GM23338 (cell line): ENCODE results near the gene NAA20. TPM values are rescaled to one million over a fixed set of nuclear protein-coding genes. Genes with fewer than 3 reads are reported as not detected.

Source experiments
- ATAC-seq: fragments of 200-7000 bp; cut with Tn5 transposase; 3 replicates; pipeline ENCODE4 v1.9.1; 2020
- DNase-seq: peaks from one replicate; pipeline ENCODE4 v3.0.0-alpha.2; 2015; ENCODE audit warnings: low spot score
- H2AFZ ChIP-seq: fragments of 200-600 bp; sonication (generic); 2 replicates; pipeline ENCODE4 v1.8.0; 2016; ENCODE audit warnings: antibody characterized with exemption, mild to moderate bottlenecking, moderate library complexity
- H3F3A ChIP-seq: fragments of 200-600 bp; sonication (generic); replicated peaks from 2 replicates; pipeline ENCODE4 v1.8.0; 2017; ENCODE audit warnings: antibody characterized with exemption, mixed run types, low read depth
- H3K27ac ChIP-seq: fragments of 200-600 bp; sonication (generic); 2 replicates; pipeline ENCODE4 v1.6.1; 2016; ENCODE audit warnings: low read depth
- H3K27me3 ChIP-seq: fragments of 200-600 bp; sonication (generic); 2 replicates; pipeline ENCODE4 v1.8.0; 2016; ENCODE audit warnings: mild to moderate bottlenecking, mixed run types, moderate library complexity; ENCODE audit not compliant: insufficient read depth
- H3K36me3 ChIP-seq: fragments of 200-600 bp; sonication (generic); 2 replicates; pipeline ENCODE4 v1.8.0; 2016; ENCODE audit warnings: mild to moderate bottlenecking; ENCODE audit not compliant: insufficient read depth
- H3K4me1 ChIP-seq: fragments of 200-600 bp; sonication (generic); 2 replicates; pipeline ENCODE4 v1.8.0; 2016; ENCODE audit warnings: mild to moderate bottlenecking, moderate library complexity; ENCODE audit not compliant: insufficient read depth
- H3K4me2 ChIP-seq: fragments of 200-600 bp; sonication (generic); 2 replicates; pipeline ENCODE4 v1.7.1; 2017; ENCODE audit warnings: mixed run types
- H3K4me3 ChIP-seq: fragments of 200-600 bp; sonication (generic); 2 replicates; pipeline ENCODE4 v1.6.1; 2016; ENCODE audit warnings: mixed run types
- H3K79me2 ChIP-seq: fragments of 200-600 bp; sonication (generic); replicated peaks from 2 replicates; pipeline ENCODE4 v1.8.0; 2017; ENCODE audit warnings: mild to moderate bottlenecking; ENCODE audit not compliant: insufficient read depth
- H3K9me2 ChIP-seq: fragments of 200-600 bp; sonication (generic); 2 replicates; pipeline ENCODE4 v1.8.0; 2017; ENCODE audit not compliant: insufficient read depth
- H4K20me1 ChIP-seq: fragments of 200-600 bp; sonication (generic); replicated peaks from 2 replicates; pipeline ENCODE4 v1.8.0; 2017; ENCODE audit warnings: mild to moderate bottlenecking; ENCODE audit not compliant: insufficient read depth
- H3K27ac Mint-ChIP-seq: 2 replicates; pipeline ENCODE4 v1.8.0; 2020; ENCODE audit warnings: inconsistent platforms, mild to moderate bottlenecking, moderate library complexity, mixed read lengths
- H3K27me3 Mint-ChIP-seq: 3 replicates; pipeline ENCODE4 v1.8.0; 2022; ENCODE audit warnings: low read depth, mild to moderate bottlenecking, moderate library complexity, mixed read lengths, inconsistent platforms; ENCODE audit not compliant: insufficient read depth, poor library complexity
- H3K36me3 Mint-ChIP-seq: 3 replicates; pipeline ENCODE4 v1.8.0; 2021; ENCODE audit warnings: low read depth, mild to moderate bottlenecking, inconsistent platforms, moderate library complexity, mixed read lengths
- H3K4me1 Mint-ChIP-seq: 3 replicates; pipeline ENCODE4 v1.8.0; 2020; ENCODE audit warnings: mild to moderate bottlenecking, inconsistent platforms, mixed read lengths
- H3K4me3 Mint-ChIP-seq: 3 replicates; pipeline ENCODE4 v1.8.0; 2021; ENCODE audit warnings: moderate library complexity, mild to moderate bottlenecking, inconsistent platforms, mixed read lengths
- H3K9me3 Mint-ChIP-seq: 3 replicates; pipeline ENCODE4 v1.8.0; 2020; ENCODE audit warnings: moderate library complexity, mild to moderate bottlenecking, inconsistent platforms, mixed read lengths
- CREB1 ChIP-seq: fragments of 250-450 bp; sonication (Bioruptor Pico); IDR thresholded peaks from 2 replicates; pipeline ENCODE4 v1.5.0; 2020; ENCODE audit warnings: low read depth, mild to moderate bottlenecking, moderate library complexity
- EZH2phosphoT487 ChIP-seq: fragments of 200-600 bp; sonication (generic); IDR thresholded peaks from one replicate; pipeline ENCODE4 v1.8.1; 2018; ENCODE audit warnings: antibody characterized with exemption; ENCODE audit not compliant: unreplicated experiment
- NANOG ChIP-seq: IDR thresholded peaks from 2 replicates; pipeline ENCODE4 v1.6.1; 2016; ENCODE audit warnings: antibody characterized with exemption, borderline replicate concordance
- polyA plus RNA-seq: library from polyadenylated mRNA; unstranded; fragments of >200 nt; fragmentation: Nextera tagmentation; extraction: Ambion mirVana; gene quantifications from 2 replicates; pipeline ENCODE4 v1.2.1, GENCODE V29; 2016
- total RNA-seq: library from RNA; depleted of rRNA; stranded (reverse); fragments of >200 nt; shearing (Covaris generic); gene quantifications from 2 replicates; pipeline ENCODE4 v1.2.3, GENCODE V29; 2014
- TF ChIP-seq, protein P1 (sequence below): IDR thresholded peaks from one replicate; pipeline ENCODE4 v1.6.1; 2018; ENCODE audit warnings: antibody characterized with exemption; ENCODE audit not compliant: unreplicated experiment
- TF ChIP-seq, protein P2 (sequence below), 2 experiments: fragments of 200-600 bp in 1 of 2; sonication (generic) in 1 of 2; conservative IDR thresholded peaks; 2 replicates each; pipeline versions ENCODE4 v1.5.1 to v1.6.1; 2016 to 2017; ENCODE audit warnings: antibody characterized with exemption in 2 of 2, low read depth in 2 of 2, mild to moderate bottlenecking in 2 of 2, moderate library complexity in 1 of 2
- TF ChIP-seq, protein P3 (sequence below): IDR thresholded peaks from 2 replicates; pipeline ENCODE4 v1.6.1; 2016; ENCODE audit warnings: antibody characterized with exemption

Gene NAA20
- total and polyA plus RNA-seq, 2 experiments from 2014 or later, result 28.7 to 117 TPM

DNA sequence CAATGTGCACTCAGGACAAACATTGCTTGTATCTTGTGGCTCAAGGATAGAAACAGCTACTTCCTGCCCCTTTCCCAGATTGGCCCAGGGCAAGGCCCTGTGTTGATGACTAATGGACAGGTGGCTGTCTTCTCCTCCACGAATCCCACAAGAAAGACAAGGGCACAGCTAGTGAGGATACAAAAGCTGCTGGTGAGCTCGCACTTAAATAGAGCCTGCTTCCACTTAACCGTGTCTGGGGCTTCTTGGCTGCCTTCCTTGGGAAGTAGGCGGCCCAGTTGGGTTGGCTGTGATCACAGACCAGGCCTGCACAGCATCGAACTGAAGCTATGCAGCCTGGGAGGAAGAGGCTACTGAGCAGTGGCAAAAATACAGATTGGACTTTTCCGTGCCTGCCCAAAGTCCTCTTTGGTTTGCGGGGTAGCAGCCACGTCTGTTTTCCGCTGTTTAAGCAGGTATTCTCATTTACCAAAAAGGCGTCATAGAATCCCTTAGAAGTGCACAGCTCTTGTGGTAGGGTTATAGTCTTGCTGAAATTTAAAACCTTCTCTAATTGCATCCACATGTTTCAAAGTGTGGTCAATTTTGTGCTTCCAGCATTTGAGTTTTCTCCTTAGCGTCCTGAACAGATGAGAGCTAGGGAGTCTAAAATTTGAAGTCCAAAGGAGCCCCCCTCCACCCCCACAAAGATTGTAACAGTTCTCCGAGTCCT, 23.0 kb upstream of the NAA20 start:
- no peaks in the 10 kb centered on the region for H3K36me3 Mint-ChIP-seq
- no peak overlapping the region for H3K4me3 ChIP-seq
- TF ChIP-seq NANOG (no peak), EZH2phosphoT487 (no peak), CREB1 (CRISPR knock-in tag) (no peak)
- TF ChIP-seq, protein P1, sequence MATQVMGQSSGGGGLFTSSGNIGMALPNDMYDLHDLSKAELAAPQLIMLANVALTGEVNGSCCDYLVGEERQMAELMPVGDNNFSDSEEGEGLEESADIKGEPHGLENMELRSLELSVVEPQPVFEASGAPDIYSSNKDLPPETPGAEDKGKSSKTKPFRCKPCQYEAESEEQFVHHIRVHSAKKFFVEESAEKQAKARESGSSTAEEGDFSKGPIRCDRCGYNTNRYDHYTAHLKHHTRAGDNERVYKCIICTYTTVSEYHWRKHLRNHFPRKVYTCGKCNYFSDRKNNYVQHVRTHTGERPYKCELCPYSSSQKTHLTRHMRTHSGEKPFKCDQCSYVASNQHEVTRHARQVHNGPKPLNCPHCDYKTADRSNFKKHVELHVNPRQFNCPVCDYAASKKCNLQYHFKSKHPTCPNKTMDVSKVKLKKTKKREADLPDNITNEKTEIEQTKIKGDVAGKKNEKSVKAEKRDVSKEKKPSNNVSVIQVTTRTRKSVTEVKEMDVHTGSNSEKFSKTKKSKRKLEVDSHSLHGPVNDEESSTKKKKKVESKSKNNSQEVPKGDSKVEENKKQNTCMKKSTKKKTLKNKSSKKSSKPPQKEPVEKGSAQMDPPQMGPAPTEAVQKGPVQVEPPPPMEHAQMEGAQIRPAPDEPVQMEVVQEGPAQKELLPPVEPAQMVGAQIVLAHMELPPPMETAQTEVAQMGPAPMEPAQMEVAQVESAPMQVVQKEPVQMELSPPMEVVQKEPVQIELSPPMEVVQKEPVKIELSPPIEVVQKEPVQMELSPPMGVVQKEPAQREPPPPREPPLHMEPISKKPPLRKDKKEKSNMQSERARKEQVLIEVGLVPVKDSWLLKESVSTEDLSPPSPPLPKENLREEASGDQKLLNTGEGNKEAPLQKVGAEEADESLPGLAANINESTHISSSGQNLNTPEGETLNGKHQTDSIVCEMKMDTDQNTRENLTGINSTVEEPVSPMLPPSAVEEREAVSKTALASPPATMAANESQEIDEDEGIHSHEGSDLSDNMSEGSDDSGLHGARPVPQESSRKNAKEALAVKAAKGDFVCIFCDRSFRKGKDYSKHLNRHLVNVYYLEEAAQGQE, result no peak
- TF ChIP-seq, protein P2, sequence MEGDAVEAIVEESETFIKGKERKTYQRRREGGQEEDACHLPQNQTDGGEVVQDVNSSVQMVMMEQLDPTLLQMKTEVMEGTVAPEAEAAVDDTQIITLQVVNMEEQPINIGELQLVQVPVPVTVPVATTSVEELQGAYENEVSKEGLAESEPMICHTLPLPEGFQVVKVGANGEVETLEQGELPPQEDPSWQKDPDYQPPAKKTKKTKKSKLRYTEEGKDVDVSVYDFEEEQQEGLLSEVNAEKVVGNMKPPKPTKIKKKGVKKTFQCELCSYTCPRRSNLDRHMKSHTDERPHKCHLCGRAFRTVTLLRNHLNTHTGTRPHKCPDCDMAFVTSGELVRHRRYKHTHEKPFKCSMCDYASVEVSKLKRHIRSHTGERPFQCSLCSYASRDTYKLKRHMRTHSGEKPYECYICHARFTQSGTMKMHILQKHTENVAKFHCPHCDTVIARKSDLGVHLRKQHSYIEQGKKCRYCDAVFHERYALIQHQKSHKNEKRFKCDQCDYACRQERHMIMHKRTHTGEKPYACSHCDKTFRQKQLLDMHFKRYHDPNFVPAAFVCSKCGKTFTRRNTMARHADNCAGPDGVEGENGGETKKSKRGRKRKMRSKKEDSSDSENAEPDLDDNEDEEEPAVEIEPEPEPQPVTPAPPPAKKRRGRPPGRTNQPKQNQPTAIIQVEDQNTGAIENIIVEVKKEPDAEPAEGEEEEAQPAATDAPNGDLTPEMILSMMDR (conservative IDR thresholded peaks at IDR 0.05; ENCODE audit: low read depth in 2 of 2), result no peak
- TF ChIP-seq, protein P3, sequence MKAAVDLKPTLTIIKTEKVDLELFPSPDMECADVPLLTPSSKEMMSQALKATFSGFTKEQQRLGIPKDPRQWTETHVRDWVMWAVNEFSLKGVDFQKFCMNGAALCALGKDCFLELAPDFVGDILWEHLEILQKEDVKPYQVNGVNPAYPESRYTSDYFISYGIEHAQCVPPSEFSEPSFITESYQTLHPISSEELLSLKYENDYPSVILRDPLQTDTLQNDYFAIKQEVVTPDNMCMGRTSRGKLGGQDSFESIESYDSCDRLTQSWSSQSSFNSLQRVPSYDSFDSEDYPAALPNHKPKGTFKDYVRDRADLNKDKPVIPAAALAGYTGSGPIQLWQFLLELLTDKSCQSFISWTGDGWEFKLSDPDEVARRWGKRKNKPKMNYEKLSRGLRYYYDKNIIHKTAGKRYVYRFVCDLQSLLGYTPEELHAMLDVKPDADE, result no peak
- no peak overlapping the region; the same call in 1 of the 2 replicates for H3K27ac Mint-ChIP-seq
- H3K4me1 ChIP-seq, result 0 out of 2 replicates have a peak, but pooled peaks cover 9% of the 10 kb centered on the region
- H3K9me2 ChIP-seq, result no peaks in the 10 kb centered on the region
- H2AFZ ChIP-seq, result peak overlapping the region; percentile 93
- no peak overlapping the region for H3K4me3 Mint-ChIP-seq
- no peak overlapping the region for H3K27ac ChIP-seq
- H3F3A ChIP-seq, result no peaks in the 10 kb centered on the region
- ATAC-seq (no peak; the same call in 2 of the 3 replicates), DNase-seq (no peak)
- no peak overlapping the region for H3K4me2 ChIP-seq
- no peaks in the 10 kb centered on the region for H3K36me3 ChIP-seq
- no peaks in the 10 kb centered on the region for H3K79me2 ChIP-seq
- H3K27me3 ChIP-seq, result no peaks in the 10 kb centered on the region
- H3K9me3 Mint-ChIP-seq, result no peaks in the 10 kb centered on the region
- peaks cover 19% of the 10 kb centered on the region for H3K4me1 Mint-ChIP-seq
- H3K27me3 Mint-ChIP-seq, result peaks cover 8% of the 10 kb centered on the region
- H4K20me1 ChIP-seq, result no peaks in the 10 kb centered on the region

DNA sequence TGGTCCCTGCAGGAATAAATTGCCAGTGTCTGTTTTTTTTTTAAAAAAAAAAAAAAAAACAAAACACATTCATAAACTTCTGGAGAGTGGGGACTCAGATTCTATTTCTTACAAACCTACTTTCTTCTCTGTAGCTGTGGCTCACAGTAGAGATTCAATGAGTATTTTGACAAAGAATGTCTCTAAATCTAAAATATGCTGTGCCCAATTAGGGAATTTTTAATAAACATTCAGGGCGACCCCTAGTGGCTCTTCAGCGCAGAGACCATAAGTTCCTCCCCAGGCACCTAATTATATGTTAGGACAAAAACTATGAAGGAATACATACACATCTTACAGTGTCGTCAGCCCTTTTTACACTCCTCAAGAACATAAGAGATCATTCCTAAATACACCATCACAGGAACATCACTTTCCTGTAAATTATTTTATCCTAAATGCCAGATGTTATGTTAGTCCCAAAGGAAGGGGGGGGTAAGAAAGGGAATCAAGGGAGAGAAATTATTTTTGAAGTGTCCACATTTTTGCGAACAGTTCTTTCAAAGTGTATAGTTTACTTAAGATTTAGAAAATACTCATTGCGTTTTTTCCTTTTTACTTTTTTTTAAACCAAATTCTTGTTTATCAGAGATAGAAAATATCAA, 21.8 kb upstream of the NAA20 start:
- H3F3A ChIP-seq, result no peaks in the 10 kb centered on the region
- no peaks in the 10 kb centered on the region for H3K9me2 ChIP-seq
- H3K27ac ChIP-seq, result no peak overlapping the region
- H3K36me3 Mint-ChIP-seq, result no peaks in the 10 kb centered on the region
- no peak overlapping the region for H3K27ac Mint-ChIP-seq
- no peak overlapping the region for H3K4me2 ChIP-seq
- no peak overlapping the region for H3K4me3 ChIP-seq
- H4K20me1 ChIP-seq, result no peaks in the 10 kb centered on the region
- peak; percentile 33; the same call in 2 of the 3 replicates for ATAC-seq
- no peaks in the 10 kb centered on the region for H3K27me3 ChIP-seq
- H3K36me3 ChIP-seq, result no peaks in the 10 kb centered on the region
- H3K27me3 Mint-ChIP-seq, result peaks cover 8% of the 10 kb centered on the region
- TF ChIP-seq, protein P2 (conservative IDR thresholded peaks at IDR 0.05; ENCODE audit: low read depth in 2 of 2), result peak; percentile 70 to 95
- TF ChIP-seq CREB1 (CRISPR knock-in tag), result no peak
- H3K79me2 ChIP-seq, result no peaks in the 10 kb centered on the region
- H2AFZ ChIP-seq, result no peak overlapping the region
- H3K4me1 Mint-ChIP-seq, result peaks cover 19% of the 10 kb centered on the region
- 0 out of 2 replicates have a peak, but pooled peaks cover 9% of the 10 kb centered on the region for H3K4me1 ChIP-seq
- H3K9me3 Mint-ChIP-seq, result no peaks in the 10 kb centered on the region
- peak; percentile 53 for DNase-seq
- no peak overlapping the region for H3K4me3 Mint-ChIP-seq
